ENCODE measurements around the gene RASL11B. TPM values are rescaled to one million over a fixed set of nuclear protein-coding genes. Genes with fewer than 3 reads are reported as not detected.

The RASL11B gene
- total RNA-seq, 1 experiment from 2014 or later, result 30.0 TPM

GRCh38 chr4:52825460-52826090 lies 36.5 kb upstream of the RASL11B start:
- H2AK5ac ChIP-seq (ENCODE audit: insufficient read length, low read length), result no peak overlapping the region
- no peak overlapping the region for H4K8ac ChIP-seq (replicated peaks; ENCODE audit: insufficient read length, low read depth, low read length)
- no peak overlapping the region for H2BK12ac ChIP-seq (ENCODE audit: insufficient read length, low read depth, low read length)
- H2BK5ac ChIP-seq (ENCODE audit: insufficient read length, low read length), result no peak overlapping the region
- H3K27me3 ChIP-seq (ENCODE audit: insufficient read depth, low read length), result no peaks in the 10 kb centered on the region
- H4K20me1 ChIP-seq (ENCODE audit: control insufficient read depth, insufficient read depth, insufficient read length), result no peaks in the 10 kb centered on the region
- H4K91ac ChIP-seq (ENCODE audit: insufficient read length, low read depth, low read length), result no peak overlapping the region
- no peak overlapping the region for H3K27ac ChIP-seq (ENCODE audit: insufficient read length, low read depth, low read length)
- no peak overlapping the region for H3K4me3 Mint-ChIP-seq
- no peak overlapping the region for H2BK20ac ChIP-seq (ENCODE audit: low read depth, low read length, poor library complexity, severe bottlenecking)
- H3K9me3 Mint-ChIP-seq, result peaks cover 0 to 7% of the 10 kb centered on the region in 2 experiments; a peak in 1 of 5 replicates
- H3K14ac ChIP-seq (ENCODE audit: insufficient read depth, low read length), result no peak overlapping the region
- WGBS (ENCODE audit: extremely low coverage, insufficient read length, low lambda C conversion rate), result no CpG with 5 or more reads among the region's 3 CpGs
- no peak overlapping the region for H2BK120ac ChIP-seq (ENCODE audit: low read depth, low read length, poor library complexity, severe bottlenecking)
- no peaks in the 10 kb centered on the region for H3K79me2 ChIP-seq (ENCODE audit: insufficient read depth, low read length)
- H3K56ac ChIP-seq (ENCODE audit: insufficient read length, low read depth, low read length), result no peak overlapping the region
- no peaks in the 10 kb centered on the region for H3K23me2 ChIP-seq (ENCODE audit: insufficient read length, low read depth, low read length, poor library complexity, severe bottlenecking)
- H3K79me1 ChIP-seq (ENCODE audit: insufficient read depth, low read depth, low read length, poor library complexity, severe bottlenecking), result no peaks in the 10 kb centered on the region
- TF ChIP-seq CTCF (conservative IDR thresholded peaks at IDR 0.05), result no peak
- no peak overlapping the region for H3K4ac ChIP-seq (ENCODE audit: low read depth, low read length)
- no peak overlapping the region for H4K5ac ChIP-seq (ENCODE audit: insufficient read length, low read depth, low read length)
- H3K4me1 Mint-ChIP-seq, result peaks cover 7 to 12% of the 10 kb centered on the region in 2 experiments
- no peaks in the 10 kb centered on the region; the same call in 1 of the 2 replicates for H3K4me1 ChIP-seq (ENCODE audit: insufficient read depth, low read length)
- H2BK15ac ChIP-seq (ENCODE audit: low read depth, low read length), result no peak overlapping the region
- H3T11ph ChIP-seq (ENCODE audit: low read length), result no peak overlapping the region
- H3K36me3 Mint-ChIP-seq (ENCODE audit: insufficient read depth in 1 of 3, low read depth in 3 of 3), result peaks cover 0 to 4% (median 0%) of the 10 kb centered on the region in 3 experiments; a peak in 3 of 7 replicates
- no peaks in the 10 kb centered on the region for H3K9me3 ChIP-seq (ENCODE audit: control insufficient read depth, low read depth, low read length)
- no peak overlapping the region for H3K4me2 ChIP-seq (ENCODE audit: insufficient read depth, insufficient read length, low read length)
- H3K23ac ChIP-seq (ENCODE audit: insufficient read length, low read depth, low read length), result no peak overlapping the region
- H3K18ac ChIP-seq (ENCODE audit: insufficient read length, low read depth, low read length), result no peak overlapping the region
- no peaks in the 10 kb centered on the region; the same call in 1 of the 2 replicates for H3K27me3 Mint-ChIP-seq (ENCODE audit: low read depth)
- no peak overlapping the region for H2AFZ ChIP-seq (ENCODE audit: low read length)
- DNase-seq, result peak; percentile 17
- peak overlapping the region in 1 of 3 experiments; percentile 23; a peak in 3 of 7 replicates for H3K27ac Mint-ChIP-seq
- H3K9ac ChIP-seq (ENCODE audit: extremely low read depth, insufficient read length, low read length), result no peak overlapping the region

Measured in H9 (cell line).